ENCODE data around the gene PRELP.

DNA sequence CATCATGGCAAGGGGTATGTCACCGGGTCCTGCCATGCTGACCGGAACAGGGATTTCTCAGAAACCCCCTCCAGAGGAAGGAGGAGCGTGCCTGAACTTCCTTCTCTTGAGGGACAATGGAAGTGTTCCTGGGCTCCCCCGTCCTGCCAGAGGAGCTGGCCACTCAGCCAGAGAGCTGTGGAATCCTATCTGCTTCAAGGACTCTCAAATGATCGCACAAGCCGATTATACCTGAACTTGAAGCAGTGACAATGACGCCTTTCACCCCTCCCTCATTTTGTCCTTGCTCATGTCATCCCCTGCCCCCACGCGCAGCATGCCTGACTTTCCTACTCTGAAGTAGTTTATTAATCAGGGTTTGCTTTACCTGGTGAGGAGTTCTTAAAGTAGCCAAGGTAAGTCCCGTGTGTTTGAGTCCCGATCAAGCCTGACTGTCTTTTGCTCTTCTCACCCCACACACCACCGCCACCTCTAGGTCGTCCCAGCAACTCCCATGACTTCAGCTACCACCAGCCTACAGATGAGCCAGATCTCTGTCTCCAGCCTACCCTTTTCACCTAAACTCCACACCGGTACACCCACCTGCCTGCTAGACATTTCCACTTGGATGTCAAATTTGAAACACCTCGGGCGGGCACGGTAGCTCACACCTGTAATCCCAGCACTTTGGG, 25.0 kb upstream of the PRELP start:
- TF ChIP-seq SP1 (IDR thresholded peaks at IDR 0.05), result no peak
- TF ChIP-seq, protein P1, sequence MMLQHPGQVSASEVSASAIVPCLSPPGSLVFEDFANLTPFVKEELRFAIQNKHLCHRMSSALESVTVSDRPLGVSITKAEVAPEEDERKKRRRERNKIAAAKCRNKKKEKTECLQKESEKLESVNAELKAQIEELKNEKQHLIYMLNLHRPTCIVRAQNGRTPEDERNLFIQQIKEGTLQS (IDR thresholded peaks at IDR 0.05), result no peak

Data from liver (tissue), 1 donor.